HG03469 (cell line): ENCODE results near the gene CENPB.
A peak's percentile ranks its signal among the peaks of the same experiment; 100 is the strongest.
"Not testable (repeated sequence)": the region's sequence is repeated elsewhere in the genome, so short reads cannot be mapped to it uniquely, and the experiment has no call there.

Source experiments
- ATAC-seq: cut with Tn5 transposase; IDR thresholded peaks from one replicate; pipeline ENCODE4 v1.9.1; 2021; ENCODE audit warnings: mild to moderate bottlenecking, moderate library complexity, moderate number of reproducible peaks; ENCODE audit not compliant: unreplicated experiment

The CENPB gene

DNA sequence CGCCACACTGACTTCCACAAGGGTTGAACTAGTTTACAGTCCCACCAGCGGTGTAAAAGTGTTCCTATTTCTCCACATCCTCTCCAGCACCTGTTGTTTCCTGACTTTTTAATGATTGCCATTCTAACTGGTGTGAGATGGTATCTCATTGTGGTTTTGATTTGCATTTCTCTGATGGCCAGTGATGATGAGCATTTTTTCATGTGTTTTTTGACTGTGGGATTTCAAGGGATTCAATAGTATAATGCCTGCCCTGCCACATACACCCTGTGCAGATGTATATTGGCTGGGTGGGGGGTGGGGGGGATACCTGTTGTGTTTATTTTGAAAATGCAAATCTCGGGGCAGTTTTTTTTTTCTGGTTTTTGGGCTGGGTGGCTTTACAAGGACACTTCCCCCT, 7.6 kb upstream of the CENPB start:
- not testable (repeated sequence) for ATAC-seq

DNA sequence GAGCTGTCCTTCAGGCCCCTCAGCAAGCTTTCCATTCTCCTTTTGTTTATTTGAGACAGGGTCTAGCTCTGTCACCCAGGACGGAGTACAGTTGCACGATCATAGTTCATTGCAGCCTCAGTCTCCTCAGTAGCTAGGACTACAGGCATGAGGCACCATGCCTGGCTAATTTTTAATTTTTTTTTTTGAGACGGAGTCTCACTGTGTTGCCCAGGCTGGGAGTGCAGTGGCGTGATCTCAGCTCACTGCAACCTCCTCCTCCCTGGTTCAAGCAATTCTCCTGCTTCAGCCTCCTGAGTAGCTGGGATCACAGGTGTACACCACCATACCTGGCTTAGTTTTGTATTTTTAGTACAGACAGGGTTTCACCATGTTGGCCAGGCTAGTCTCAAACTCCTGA, 2.7 kb upstream of the CENPB start:
- not testable (repeated sequence) for ATAC-seq

DNA sequence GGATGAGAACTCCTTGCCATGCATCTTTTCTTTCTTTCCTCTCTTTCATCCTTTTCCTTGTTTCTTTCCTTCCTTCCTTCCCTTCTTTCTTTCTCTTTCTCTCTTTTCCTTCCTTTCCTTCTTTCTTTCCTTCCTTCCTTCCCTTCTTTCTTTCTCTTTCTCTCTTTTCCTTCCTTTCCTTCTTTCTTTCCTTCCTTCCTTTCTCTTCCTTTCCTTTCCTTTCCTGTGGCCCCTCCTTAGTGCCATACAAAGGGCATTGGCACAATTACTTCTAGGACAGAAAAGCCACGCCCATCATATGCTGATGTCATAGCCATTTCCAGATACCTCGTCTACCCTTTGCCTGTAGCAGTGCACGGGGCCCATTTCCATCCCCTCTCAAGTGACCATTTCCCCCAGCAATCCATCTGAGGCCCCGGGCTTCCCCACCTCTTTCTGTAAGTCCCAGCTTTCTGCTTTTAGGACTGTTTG, 2.2 kb upstream of the CENPB start:
- ATAC-seq = no peak

- ATAC-seq = no peak
These were observed 929 bp upstream of the CENPB start for GRCh38 chr20:3787324-3788014.

- ATAC-seq = no peak
These were observed 435 bp downstream of the CENPB start for GRCh38 chr20:3786126-3786484.

GRCh38 chr20:3785240-3786125, 1.1 kb downstream of the CENPB start:
- no peak for ATAC-seq

DNA sequence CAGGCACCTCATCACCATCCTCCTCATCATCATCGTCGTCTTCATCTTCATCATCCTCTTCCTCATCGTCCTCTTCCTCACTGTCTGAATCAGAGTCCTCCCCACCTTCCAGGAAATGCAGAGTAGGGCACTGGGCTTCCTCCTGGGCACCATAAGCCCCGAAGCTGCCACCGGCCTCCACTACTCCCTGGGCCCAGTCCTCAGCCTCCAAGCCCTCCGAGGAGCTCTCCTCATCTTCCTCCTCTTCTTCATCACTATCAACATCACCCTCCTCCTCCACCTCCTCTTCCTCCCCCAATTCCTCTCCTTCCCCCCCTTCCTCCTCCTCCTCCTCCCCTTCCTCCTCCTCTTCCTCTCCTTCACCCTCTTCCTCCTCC, 1.7 kb downstream of the CENPB start:
- ATAC-seq = no peak

DNA sequence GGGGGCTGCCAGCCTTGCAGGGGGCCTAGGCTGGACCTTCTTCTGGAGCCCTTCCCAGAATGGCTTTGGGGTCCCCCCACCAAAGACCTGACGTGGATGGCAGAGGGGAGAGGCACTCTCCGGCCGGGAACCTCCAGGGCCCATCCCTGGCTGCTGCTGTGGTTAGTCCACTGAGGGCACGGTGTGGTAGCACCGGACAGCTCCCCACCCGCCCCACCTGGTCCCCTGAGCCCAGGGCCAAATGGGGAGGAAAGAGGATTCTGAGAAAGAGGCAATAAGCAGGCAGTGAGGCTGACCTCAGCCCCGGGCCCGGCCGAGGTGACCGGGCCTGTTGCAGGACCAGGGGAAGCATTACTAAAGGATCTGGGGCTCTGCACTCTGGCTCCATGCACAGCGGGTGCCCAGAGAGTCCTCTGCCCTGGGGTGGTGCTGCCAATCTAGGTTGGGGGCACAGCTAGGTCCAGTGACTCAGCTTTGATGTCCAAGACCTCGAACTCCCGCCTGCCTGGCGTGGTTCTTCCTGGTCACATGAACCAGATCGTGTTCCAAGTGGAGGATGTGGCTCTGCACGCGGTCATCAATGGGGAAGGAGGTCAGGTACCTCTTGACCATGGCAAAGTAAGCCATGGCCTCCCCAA, 2.2 kb downstream of the CENPB start:
- no peak for ATAC-seq

GRCh38 chr20:3783511-3784195, 2.9 kb downstream of the CENPB start:
- ATAC-seq = no peak

- ATAC-seq = no peak
These were observed 3.5 kb downstream of the CENPB start for GRCh38 chr20:3783068-3783489.

GRCh38 chr20:3782597-3782996, 3.9 kb downstream of the CENPB start:
- ATAC-seq = no peak

DNA sequence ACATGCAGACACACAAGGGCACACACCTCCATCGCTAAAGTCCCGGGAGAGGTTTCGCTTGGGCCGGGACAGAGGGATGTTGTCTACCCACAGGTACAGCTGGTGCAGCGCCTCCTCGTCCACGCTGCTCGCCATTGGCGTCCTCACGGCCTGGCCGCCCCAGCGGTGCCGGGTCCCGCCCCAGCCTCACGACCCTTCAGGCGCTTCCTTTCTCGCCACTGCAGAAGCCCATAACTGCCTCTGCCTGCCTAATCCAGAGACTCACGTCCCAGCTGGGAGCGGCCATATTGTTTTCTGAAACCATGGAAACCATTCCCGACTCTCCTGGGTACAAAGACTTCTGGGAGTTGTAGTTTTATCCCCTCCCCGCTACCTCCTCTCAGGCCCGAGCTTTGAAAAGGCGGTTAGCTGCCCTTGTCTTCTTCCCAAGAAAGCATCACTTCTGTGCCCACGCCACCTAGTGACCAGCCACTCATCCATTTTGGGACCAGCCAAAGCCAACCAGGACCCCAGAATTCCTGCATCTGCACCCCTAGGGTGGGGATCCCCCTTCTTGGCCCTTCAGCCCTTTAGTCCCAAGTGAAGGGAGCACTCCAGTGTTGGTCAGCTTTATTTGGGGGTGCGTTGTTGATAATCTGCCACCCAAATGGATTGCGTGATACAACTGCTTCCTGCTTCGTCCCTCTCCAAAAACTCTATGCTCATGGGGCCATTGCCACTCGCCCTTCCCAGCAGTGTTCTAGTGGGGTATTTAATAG, 5.2 kb downstream of the CENPB start, which contains the start of gene SPEF1:
TSS of gene SPEF1 (minus strand) at position 296 of the 758 bp plus-strand sequence. CDS start at position 135, 161 bp downstream.
- ATAC-seq = peak; percentile 49

GRCh38 chr20:3778976-3779375, 7.6 kb downstream of the CENPB start:
- no peak for ATAC-seq

DNA sequence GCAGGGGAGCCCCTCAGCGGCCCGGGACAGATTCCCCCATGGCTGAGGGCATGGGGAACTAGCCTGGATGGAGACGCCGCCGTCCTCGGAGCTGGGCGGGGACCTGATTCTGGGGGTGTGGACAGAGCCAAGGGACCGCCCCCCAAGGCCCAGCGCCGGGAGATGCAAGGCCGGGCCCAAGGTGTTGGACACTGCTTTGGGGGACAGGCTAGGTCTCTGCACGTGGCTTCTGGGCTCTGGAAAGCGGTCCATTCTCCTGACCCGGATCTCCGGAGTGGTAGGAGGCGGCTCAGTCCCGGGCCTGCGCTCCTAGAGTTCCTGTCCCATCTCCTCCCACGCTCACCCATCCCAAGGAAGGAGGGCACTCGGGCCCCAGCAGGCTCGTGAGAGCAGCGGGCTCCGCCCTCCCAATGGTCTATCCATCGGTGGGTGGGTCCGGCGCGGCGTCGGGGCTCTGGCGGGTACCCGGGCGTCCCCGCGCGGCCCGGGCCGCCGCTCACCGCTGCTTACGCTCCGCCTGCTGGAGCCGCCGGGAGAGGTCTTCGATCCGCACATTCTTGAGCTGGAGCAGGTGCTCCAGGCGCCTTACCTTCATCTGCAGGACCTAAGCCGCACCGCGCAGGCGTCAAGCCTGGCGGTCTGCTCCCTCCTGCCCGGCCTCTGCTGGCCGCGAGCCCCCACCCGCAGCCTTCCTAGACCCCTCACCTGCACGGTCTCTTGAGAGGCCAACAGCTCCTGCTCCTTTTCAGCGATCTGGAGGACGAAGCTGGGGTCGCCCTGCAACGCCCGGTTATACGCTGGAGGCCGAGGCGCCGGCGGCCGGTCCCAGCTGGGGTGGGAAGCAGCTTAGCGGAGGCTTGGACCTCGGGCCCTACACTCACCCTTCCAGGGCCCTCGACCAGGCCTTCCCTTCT, 8.6 kb downstream of the CENPB start:
- no peak for ATAC-seq

DNA sequence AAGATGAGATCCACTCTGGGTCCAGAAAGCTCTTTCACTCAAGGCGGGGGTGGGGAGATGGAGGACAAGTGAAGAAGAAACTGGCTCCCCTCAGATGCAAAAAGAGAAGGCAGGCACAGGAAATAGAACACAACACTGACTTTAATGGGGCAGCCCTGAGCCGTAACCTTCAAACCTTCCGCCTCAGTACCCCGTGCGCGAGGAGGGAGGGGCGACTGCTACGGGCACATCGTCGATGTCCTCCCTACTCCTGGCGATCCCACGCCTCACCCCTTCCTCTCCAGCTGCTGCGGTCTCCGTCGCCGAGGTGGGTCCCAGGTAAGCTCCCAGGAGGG, 9.2 kb downstream of the CENPB start:
- no peak for ATAC-seq

- no peak for ATAC-seq
These were observed 11.0 kb downstream of the CENPB start for GRCh38 chr20:3775457-3776108.

GRCh38 chr20:3771552-3772058, 14.9 kb downstream of the CENPB start:
- ATAC-seq = no peak

- no peak for ATAC-seq
These were observed 18.0 kb downstream of the CENPB start for GRCh38 chr20:3768342-3769130.
